Heart right ventricle (tissue), 16 donors: ENCODE measurements around the gene PIP5K1B. TPM values are rescaled to one million over a fixed set of nuclear protein-coding genes. Genes with fewer than 3 reads are reported as not detected.

Source experiments
- ATAC-seq, 8 donors: fragments of 200-7000 bp; cut with Tn5 transposase; one replicate each; pipeline ENCODE4 v1.9.1; 2020; ENCODE audit warnings: mild to moderate bottlenecking in 8 of 8, moderate library complexity in 8 of 8, moderate number of reproducible peaks in 1 of 8
- DNase-seq, 2 donors: peaks; one replicate each; pipeline ENCODE4 v3.0.0-alpha.2; 2020
- H3K27ac ChIP-seq, 10 donors: fragments of 200-600 bp; sonication (generic) in 2 of 10; one replicate each; pipeline versions ENCODE4 v1.5.0 to v1.8.0; 2020 to 2022; ENCODE audit warnings: mild to moderate bottlenecking in 3 of 10
- H3K27me3 ChIP-seq, 7 donors: fragments of 200-600 bp; one replicate each; pipeline ENCODE4 v1.8.0; 2021 to 2022; ENCODE audit warnings: mild to moderate bottlenecking in 2 of 7
- H3K36me3 ChIP-seq, 9 donors: fragments of 200-600 bp; sonication (generic) in 1 of 9; one replicate each; pipeline versions ENCODE4 v1.5.0 to v1.8.0; 2020 to 2022; ENCODE audit warnings: mild to moderate bottlenecking in 2 of 9
- H3K4me1 ChIP-seq, 9 donors: fragments of 200-600 bp; sonication (generic) in 1 of 9; one replicate each; pipeline versions ENCODE4 v1.5.0 to v1.8.0; 2020 to 2022; ENCODE audit warnings: mild to moderate bottlenecking in 4 of 9
- H3K4me3 ChIP-seq, 10 donors: fragments of 200-600 bp; sonication (generic) in 2 of 10; one replicate each; pipeline versions ENCODE4 v1.5.0 to v1.8.0; 2020 to 2022; ENCODE audit warnings: mild to moderate bottlenecking in 7 of 10, moderate library complexity in 2 of 10
- H3K9me3 ChIP-seq, 11 donors: fragments of 200-600 bp in 10 of 11; sonication (generic) in 2 of 11; one replicate each; pipeline versions ENCODE4 v1.5.0 to v1.8.0; 2013 to 2022; ENCODE audit warnings: mild to moderate bottlenecking in 2 of 11, control low read depth in 1 of 11, moderate library complexity in 1 of 11
- CTCF ChIP-seq, 9 donors: fragments of 200-600 bp; sonication (generic) in 2 of 9; IDR thresholded peaks; one replicate each; pipeline versions ENCODE4 v1.5.0 to v1.8.0; 2021 to 2022; ENCODE audit warnings: antibody characterized with exemption in 9 of 9, mild to moderate bottlenecking in 5 of 9, moderate library complexity in 1 of 9
- WGBS, 2 donors: extraction: QIAGEN DNeasy Blood & Tissue Kit; methylation state at CpG; one replicate each; pipeline ENCODE4 v1.1.7; 2013; ENCODE audit warnings: inconsistent platforms in 1 of 2; 5-methylcytosine and 5-hydroxymethylcytosine counted together
- intact Hi-C, 10 donors: fragments of 100-400 bp; cut with DNase I; formaldehyde crosslinking; loops; one replicate each; pipeline versions ENCODE4 v1.11.1 to v1.14.2; 2022
- polyA plus RNA-seq, 2 donors: library from polyadenylated mRNA; stranded (reverse); fragments of 200-250 nt; gene quantifications; one replicate each; pipeline ENCODE4 v1.2.3, GENCODE V29; 2013
- total RNA-seq, 10 donors: library from RNA; stranded (reverse); fragmentation: NEBNext Ultra II Directional in 3 of 10; extraction: Animal tissue kit (Norgen Biotek cat#: 25700) in 3 of 10; gene quantifications; one replicate each; pipeline versions ENCODE4 v1.2.1 to v1.2.4, GENCODE V29; 2021 to 2023
- donor health status: Arrhythmogenic right ventricular cardiomyopathy.
- donor health status: ischemic (EF 13 %, LVEDD 7.1; RV severe dilation, severe dysfunction).
- donor health status: healthy with polysubstance abuse.
- donor health status: DM: no; HTN: yes; CAD: no.
- donor health status: DM: no; HTN: no; CAD: no.
- donor health status: ischemic (EF 25% LVEDD 6.9; RV normal size, moderate dysfunction).
- donor health status: ischemic (EF 25% LVEDD 5.7; RV mildly dilated, moderate dysfunction).
- donor health status: healthy.
- donor health status: DM: yes; HTN: yes; CAD: no.
- donor health status: Ischemic cardiomyopathy.
- donor health status: ischemic (EF 35%, LVEDD 5.7; RV mildly dilated, moderate dysfunction).
- donor health status: nonischemic (EF 11% LVEDD 7.7; RV severe dilation, severe dysfunction).
- donor health status: DM: yes; HTN: yes; CAD: no.
- donor health status: PGD.
- donor health status: ischemic (EF 29% LVEDD 5.4; RV normal size, mild dysfunction).
- donor health status: nonischemic (EF 23%, LVEDD 6.1; RV moderate dilation, normal function).

PIP5K1B gene
- total and polyA plus RNA-seq, 12 donors, result 5.6 to 90.8 (median 48.1) TPM

GRCh38 chr9:68932458-68932857 lies 227.4 kb downstream of the PIP5K1B start:
- ATAC-seq (no peak), DNase-seq (no peak)
- TF ChIP-seq CTCF (IDR thresholded peaks at IDR 0.05), result no peak

GRCh38 chr9:68933434-68934328 lies 228.6 kb downstream of the PIP5K1B start:
- ATAC-seq, result no peak
- no peak for TF ChIP-seq CTCF (IDR thresholded peaks at IDR 0.05)
- intact Hi-C loops, result loop anchor here in 1 of 10 donors (10.0 kb wide), 1 partner anchor 61 kb away; no protein-coding TSS in a partner anchor
- Histone ChIP-seq H3K27me3 (no peaks in the 10 kb centered on the region), H3K27ac (peak overlapping the region in 2 of 10 donors; percentile 18 to 19), H3K4me1 (peaks cover 0 to 7% (median 0%) of the 10 kb centered on the region in 9 donors), H3K4me3 (no peak overlapping the region), H3K36me3 (peaks cover 0 to 10% (median 0%) of the 10 kb centered on the region in 9 donors), H3K9me3 (no peaks in the 10 kb centered on the region)
- WGBS, 2 donors, result 65 to 70% methylated on average over 4 of the region's 4 CpGs
- DNase-seq, result no peak

More at GRCh38 chr9:68932458-68932857, 227.4 kb downstream of the PIP5K1B start:
- peaks cover 0 to 7% (median 0%) of the 10 kb centered on the region in 9 donors for H3K4me1 ChIP-seq
- no peaks in the 10 kb centered on the region for H3K27me3 ChIP-seq
- no peak overlapping the region for H3K4me3 ChIP-seq
- no peak overlapping the region for H3K27ac ChIP-seq
- peaks cover 0 to 10% (median 0%) of the 10 kb centered on the region in 9 donors for H3K36me3 ChIP-seq
- intact Hi-C loops, result loop anchor here in 1 of 10 donors (10.0 kb wide), 1 partner anchor 62 kb away; no protein-coding TSS in a partner anchor
- H3K9me3 ChIP-seq, result no peaks in the 10 kb centered on the region
- WGBS, 2 donors, result 81 to 87% methylated on average over 1 of the region's 1 CpG

- peak overlapping the region in 1 of 10 donors; percentile 19 for H3K27ac ChIP-seq
- H3K4me3 ChIP-seq, result no peak overlapping the region
- TF ChIP-seq CTCF (IDR thresholded peaks at IDR 0.05), result no peak
- DNase-seq, result no peak
- H3K27me3 ChIP-seq, result no peaks in the 10 kb centered on the region
- peaks cover 0 to 7% (median 0%) of the 10 kb centered on the region in 9 donors for H3K4me1 ChIP-seq
- WGBS, 2 donors, result 22 to 47% methylated on average over 1 of the region's 1 CpG
- H3K36me3 ChIP-seq, result peaks cover 0 to 10% (median 0%) of the 10 kb centered on the region in 9 donors
- intact Hi-C loops, result loop anchor here in 1 of 10 donors (10.0 kb wide), 1 partner anchor 61 kb away; no protein-coding TSS in a partner anchor
- no peak for ATAC-seq
- no peaks in the 10 kb centered on the region for H3K9me3 ChIP-seq
These were observed 229.2 kb downstream of the PIP5K1B start for GRCh38 chr9:68934329-68934644.

- no peak for ATAC-seq
- Histone ChIP-seq H3K9me3 (no peaks in the 10 kb centered on the region), H3K36me3 (peaks cover 0 to 8% (median 0%) of the 10 kb centered on the region in 9 donors), H3K4me3 (no peak overlapping the region), H3K27ac (peak overlapping the region in 4 of 10 donors; percentile 22 to 87 (median 76)), H3K4me1 (peaks cover 0 to 39% (median 15%) of the 10 kb centered on the region in 9 donors), H3K27me3 (no peaks in the 10 kb centered on the region)
- no peak for DNase-seq
- intact Hi-C loops, result loop anchor here in 3 of 10 donors (10.0 kb wide), 2 partner anchors 236 to 356 kb away; partner anchors contain the start of gene PIP5K1B (in 2 of the 3)
- 70 to 73% methylated on average over 6 of the region's 6 CpGs for WGBS, 2 donors
- TF ChIP-seq CTCF (IDR thresholded peaks at IDR 0.05), result no peak
These were observed 235.5 kb downstream of the PIP5K1B start for GRCh38 chr9:68940573-68940972.
